Pancreas (tissue), 10 donors: ENCODE data around the gene ARSB. TPM values are rescaled to one million over a fixed set of nuclear protein-coding genes. Genes with fewer than 3 reads are reported as not detected.
"Not testable (repeated sequence)": the region's sequence is repeated elsewhere in the genome, so short reads cannot be mapped to it uniquely, and the experiment has no call there.

ENCODE experiments used
- ATAC-seq, 4 donors: fragments of 200-7000 bp; cut with Tn5 transposase; one replicate each; pipeline versions ENCODE4 v1.8.0 to v1.9.1; 2020; ENCODE audit warnings: mild to moderate bottlenecking in 4 of 4, moderate library complexity in 4 of 4
- DNase-seq, 6 donors: peaks; one replicate each; pipeline ENCODE4 v3.0.0-alpha.2; 2020
- FAIRE-seq: peaks from 2 replicates; lab custom pipeline; 2012; peaks lifted over from hg19 to GRCh38; lab: Jason Lieb, UNC
- H3K27ac ChIP-seq, 4 donors: fragments of 200-600 bp; sonication (generic); 1 replicate in 3 of 4; 2 replicates in 1 of 4; pipeline versions ENCODE4 v1.5.0 to v1.8.0; 2020
- H3K27me3 ChIP-seq, 4 donors: fragments of 200-600 bp; one replicate each; pipeline ENCODE4 v1.8.0; 2021
- H3K36me3 ChIP-seq, 3 donors: fragments of 200-600 bp; sonication (generic) in 1 of 3; one replicate each; pipeline versions ENCODE4 v1.5.0 to v1.8.0; 2020 to 2021
- H3K4me1 ChIP-seq, 3 donors: fragments of 200-600 bp; one replicate each; pipeline ENCODE4 v1.8.0; 2021
- H3K4me3 ChIP-seq, 4 donors: fragments of 200-600 bp; sonication (generic) in 2 of 4; one replicate each; pipeline versions ENCODE4 v1.5.0 to v1.8.0; 2020 to 2021
- H3K9me3 ChIP-seq, 4 donors: fragments of 200-600 bp; one replicate each; pipeline ENCODE4 v1.8.0; 2021
- CTCF ChIP-seq, 4 donors: fragments of 200-600 bp; sonication (generic) in 3 of 4; IDR thresholded peaks; one replicate each; pipeline versions ENCODE4 v1.5.0 to v1.8.0; 2021; ENCODE audit warnings: antibody characterized with exemption in 4 of 4
- WGBS, 2 donors: extraction: QIAGEN DNeasy Blood & Tissue Kit; methylation state at CpG; one replicate each; pipeline ENCODE4 v1.1.7; 2013; 5-methylcytosine and 5-hydroxymethylcytosine counted together
- intact Hi-C, 3 donors: fragments of 100-400 bp; cut with DNase I; formaldehyde crosslinking; loops; one replicate each; pipeline versions ENCODE4 v1.11.1 to v1.14.2; 2022
- polyA plus RNA-seq, 2 donors: library from polyadenylated mRNA; stranded (reverse); fragments of 200-250 nt; gene quantifications; one replicate each; pipeline ENCODE4 v1.2.3, GENCODE V29; 2013
- total RNA-seq, 6 donors: library from RNA; stranded (reverse); fragmentation: NEBNext Ultra II Directional in 4 of 6; extraction: Animal tissue kit (Norgen Biotek cat#: 25700) in 4 of 6; gene quantifications; one replicate each; pipeline versions ENCODE4 v1.2.1 to v1.2.4, GENCODE V29; 2021 to 2023
- donor health status: healthy with polysubstance abuse.
- donor health status: DM: no; HTN: no; CAD: no; lungs with moderate emphysema.
- donor health status: DM: no; HTN: no; CAD: no.
- donor health status: control.
- donor health status: control.
- donor health status: Bipolar disorder and iron deficiency.
- donor health status: DM: yes; HTN: yes; CAD: no.
- donor health status: DM: no; HTN: no; CAD: no.
- donor health status: DM: no; HTN: no; CAD: no.
- donor health status: DM: yes; HTN: yes; CAD: no.

ARSB gene
- total and polyA plus RNA-seq, 8 donors, result 1.6 to 11.5 (median 5.8) TPM

GRCh38 chr5:78734950-78735349 is 250.2 kb downstream of the ARSB start:
- WGBS, 2 donors, result 82 to 95% methylated on average over 2 of the region's 2 CpGs
- intact Hi-C loops, result no loop called here

GRCh38 chr5:78734094-78734845 is 250.8 kb downstream of the ARSB start:
- no peak overlapping the region for H3K4me3 ChIP-seq
- no peak overlapping the region for H3K27ac ChIP-seq
- WGBS, 2 donors, result 86% methylated on average over 4 of the region's 4 CpGs
- DNase-seq (no peak), FAIRE-seq (no peak), ATAC-seq (no peak)
- no peaks in the 10 kb centered on the region for H3K27me3 ChIP-seq
- H3K4me1 ChIP-seq, result no peaks in the 10 kb centered on the region
- H3K9me3 ChIP-seq, result no peaks in the 10 kb centered on the region
- intact Hi-C loops, result no loop called here
- no peaks in the 10 kb centered on the region for H3K36me3 ChIP-seq
- TF ChIP-seq CTCF (IDR thresholded peaks at IDR 0.05), result no peak

More at GRCh38 chr5:78734950-78735349, 250.2 kb downstream of the ARSB start:
- no peak overlapping the region for H3K27ac ChIP-seq
- no peaks in the 10 kb centered on the region for H3K4me1 ChIP-seq
- H3K36me3 ChIP-seq, result no peaks in the 10 kb centered on the region
- H3K9me3 ChIP-seq, result no peaks in the 10 kb centered on the region
- ATAC-seq (no peak), DNase-seq (no peak), FAIRE-seq (no peak)
- TF ChIP-seq CTCF (IDR thresholded peaks at IDR 0.05), result no peak
- no peak overlapping the region for H3K4me3 ChIP-seq
- H3K27me3 ChIP-seq, result no peaks in the 10 kb centered on the region

- 91 to 95% methylated on average over 6 of the region's 6 CpGs for WGBS, 2 donors
- intact Hi-C loops, H3K27ac ChIP-seq, H3K4me1 ChIP-seq, DNase-seq, ATAC-seq, FAIRE-seq, H3K9me3 ChIP-seq, H3K4me3 ChIP-seq, H3K27me3 ChIP-seq, H3K36me3 ChIP-seq: not testable (repeated sequence)
Measured at GRCh38 chr5:78732721-78733120, 252.4 kb downstream of the ARSB start.

- intact Hi-C loops, result no loop called here
- no peak for FAIRE-seq
- ATAC-seq, result no peak
- Histone ChIP-seq H3K36me3 (no peaks in the 10 kb centered on the region), H3K9me3 (no peaks in the 10 kb centered on the region), H3K27ac (no peak overlapping the region), H3K4me1 (no peaks in the 10 kb centered on the region), H3K4me3 (no peak overlapping the region), H3K27me3 (no peaks in the 10 kb centered on the region)
- WGBS, 2 donors, result 70 to 80% methylated on average over 2 of the region's 2 CpGs
- TF ChIP-seq CTCF (IDR thresholded peaks at IDR 0.05), result no peak
- no peak for DNase-seq
Measured at GRCh38 chr5:78731884-78732283, 253.2 kb downstream of the ARSB start.

- intact Hi-C loops, result no loop called here
- FAIRE-seq (no peak), ATAC-seq (no peak), DNase-seq (no peak)
- no peaks in the 10 kb centered on the region for H3K27me3 ChIP-seq
- TF ChIP-seq CTCF (IDR thresholded peaks at IDR 0.05), result no peak
- H3K36me3 ChIP-seq, result no peaks in the 10 kb centered on the region
- no peaks in the 10 kb centered on the region for H3K4me1 ChIP-seq
- no peak overlapping the region for H3K4me3 ChIP-seq
- no peaks in the 10 kb centered on the region for H3K9me3 ChIP-seq
- H3K27ac ChIP-seq, result no peak overlapping the region
- 86% methylated on average over 1 of the region's 1 CpG for WGBS, 2 donors
Measured at GRCh38 chr5:78730300-78731094, 254.6 kb downstream of the ARSB start.
